HEK293 (cell line): ENCODE data around the gene CCDC24.

Source experiments
- BCL11A ChIP-seq: fragments of 450-650 bp; formaldehyde crosslinking; IDR thresholded peaks from 2 replicates; pipeline ENCODE4 v1.5.1; 2016; ENCODE audit warnings: low read depth, missing biosample characterization, missing genetic modification characterization
- EGR2 ChIP-seq: fragments of 450-650 bp; formaldehyde crosslinking; IDR thresholded peaks from 2 replicates; pipeline ENCODE4 v1.5.1; 2016; ENCODE audit warnings: low read depth, missing biosample characterization, missing genetic modification characterization
- FEZF1 ChIP-seq: fragments of 450-650 bp; formaldehyde crosslinking; IDR thresholded peaks from 2 replicates; pipeline ENCODE4 v1.5.1; 2016; ENCODE audit warnings: missing biosample characterization, missing genetic modification characterization
- GLIS1 ChIP-seq: fragments of 450-650 bp; formaldehyde crosslinking; IDR thresholded peaks from 2 replicates; pipeline ENCODE4 v1.5.1; 2016; ENCODE audit warnings: missing biosample characterization, missing genetic modification characterization
- GLIS2 ChIP-seq: fragments of 450-650 bp; formaldehyde crosslinking; IDR thresholded peaks from 2 replicates; pipeline ENCODE4 v1.5.1; 2016; ENCODE audit warnings: missing biosample characterization, missing genetic modification characterization
- IKZF3 ChIP-seq: fragments of 450-650 bp; IDR thresholded peaks from 2 replicates; pipeline ENCODE4 v1.5.0; 2018; ENCODE audit warnings: missing biosample characterization, mild to moderate bottlenecking, missing genetic modification characterization, moderate library complexity
- KLF16 ChIP-seq: fragments of 450-650 bp; formaldehyde crosslinking; IDR thresholded peaks from 2 replicates; pipeline ENCODE4 v1.5.1; 2017; ENCODE audit warnings: missing biosample characterization, missing genetic modification characterization
- KLF8 ChIP-seq: fragments of 450-650 bp; formaldehyde crosslinking; IDR thresholded peaks from 2 replicates; pipeline ENCODE4 v1.5.1; 2016; ENCODE audit warnings: missing biosample characterization, missing genetic modification characterization
- SP2 ChIP-seq: fragments of 450-650 bp; formaldehyde crosslinking; IDR thresholded peaks from 2 replicates; pipeline ENCODE4 v1.5.1; 2016; ENCODE audit warnings: missing biosample characterization, missing genetic modification characterization
- SP7 ChIP-seq: fragments of 450-650 bp; formaldehyde crosslinking; IDR thresholded peaks from 2 replicates; pipeline ENCODE4 v1.5.1; 2016; ENCODE audit warnings: missing biosample characterization, missing genetic modification characterization
- WT1 ChIP-seq: fragments of 450-650 bp; formaldehyde crosslinking; IDR thresholded peaks from 2 replicates; pipeline ENCODE4 v1.5.1; 2016; ENCODE audit warnings: missing biosample characterization, missing genetic modification characterization
- ZBTB7A ChIP-seq: fragments of 450-650 bp; formaldehyde crosslinking; IDR thresholded peaks from 2 replicates; pipeline ENCODE4 v1.5.1; 2016; ENCODE audit warnings: low read depth, missing biosample characterization, missing genetic modification characterization
- ZEB2 ChIP-seq: fragments of 450-650 bp; formaldehyde crosslinking; IDR thresholded peaks from 2 replicates; pipeline ENCODE4 v1.5.1; 2016; ENCODE audit warnings: missing biosample characterization, missing genetic modification characterization
- ZNF10 ChIP-seq: fragments of 450-650 bp; formaldehyde crosslinking; IDR thresholded peaks from 2 replicates; pipeline ENCODE4 v1.5.1; 2017; ENCODE audit warnings: missing biosample characterization, missing genetic modification characterization
- ZNF121 ChIP-seq: fragments of 450-650 bp; formaldehyde crosslinking; IDR thresholded peaks from 2 replicates; pipeline ENCODE4 v1.5.1; 2016; ENCODE audit warnings: missing biosample characterization, missing genetic modification characterization
- ZNF23 ChIP-seq: fragments of 450-650 bp; formaldehyde crosslinking; IDR thresholded peaks from 2 replicates; pipeline ENCODE4 v1.5.1; 2016; ENCODE audit warnings: missing biosample characterization, missing genetic modification characterization, borderline replicate concordance
- ZNF549 ChIP-seq: fragments of 450-650 bp; IDR thresholded peaks from 2 replicates; pipeline ENCODE4 v1.5.1; 2018; ENCODE audit warnings: missing biosample characterization, missing genetic modification characterization, mild to moderate bottlenecking, inconsistent platforms, moderate library complexity
- ZNF558 ChIP-seq: fragments of 450-650 bp; formaldehyde crosslinking; IDR thresholded peaks from 2 replicates; pipeline ENCODE4 v1.5.1; 2016; ENCODE audit warnings: missing biosample characterization, missing genetic modification characterization
- ZNF621 ChIP-seq: fragments of 450-650 bp; formaldehyde crosslinking; IDR thresholded peaks from 2 replicates; pipeline ENCODE4 v1.5.1; 2017; ENCODE audit warnings: missing biosample characterization, missing genetic modification characterization
- ZSCAN30 ChIP-seq: fragments of 450-650 bp; IDR thresholded peaks from 2 replicates; pipeline ENCODE4 v1.5.1; 2018; ENCODE audit warnings: missing biosample characterization, mild to moderate bottlenecking, missing genetic modification characterization, moderate library complexity
- TF ChIP-seq, protein P1 (sequence below): fragments of 450-650 bp; formaldehyde crosslinking; IDR thresholded peaks from 2 replicates; pipeline ENCODE4 v1.5.1; 2016; ENCODE audit warnings: missing biosample characterization, missing genetic modification characterization
- TF ChIP-seq, protein P2 (sequence below): fragments of 450-650 bp; IDR thresholded peaks from 2 replicates; pipeline ENCODE4 v1.5.1; 2018; ENCODE audit warnings: missing biosample characterization, missing genetic modification characterization
- TF ChIP-seq, protein P3 (sequence below): fragments of 450-650 bp; formaldehyde crosslinking; conservative IDR thresholded peaks from 2 replicates; pipeline ENCODE4 v1.5.1; 2016; ENCODE audit warnings: low read depth, missing biosample characterization, missing genetic modification characterization
- TF ChIP-seq, protein P4 (sequence below): fragments of 450-650 bp; formaldehyde crosslinking; IDR thresholded peaks from 2 replicates; pipeline ENCODE4 v1.5.1; 2017; ENCODE audit warnings: missing biosample characterization, missing genetic modification characterization
- TF ChIP-seq, protein P5 (sequence below): fragments of 450-650 bp; formaldehyde crosslinking; optimal IDR thresholded peaks from 2 replicates; pipeline ENCODE3; 2016; ENCODE audit warnings: missing biosample characterization, mild to moderate bottlenecking, missing genetic modification characterization
- TF ChIP-seq, protein P6 (sequence below): fragments of 450-650 bp; formaldehyde crosslinking; IDR thresholded peaks from 2 replicates; pipeline ENCODE4 v1.5.1; 2016; ENCODE audit warnings: missing biosample characterization, missing genetic modification characterization

Gene CCDC24

DNA sequence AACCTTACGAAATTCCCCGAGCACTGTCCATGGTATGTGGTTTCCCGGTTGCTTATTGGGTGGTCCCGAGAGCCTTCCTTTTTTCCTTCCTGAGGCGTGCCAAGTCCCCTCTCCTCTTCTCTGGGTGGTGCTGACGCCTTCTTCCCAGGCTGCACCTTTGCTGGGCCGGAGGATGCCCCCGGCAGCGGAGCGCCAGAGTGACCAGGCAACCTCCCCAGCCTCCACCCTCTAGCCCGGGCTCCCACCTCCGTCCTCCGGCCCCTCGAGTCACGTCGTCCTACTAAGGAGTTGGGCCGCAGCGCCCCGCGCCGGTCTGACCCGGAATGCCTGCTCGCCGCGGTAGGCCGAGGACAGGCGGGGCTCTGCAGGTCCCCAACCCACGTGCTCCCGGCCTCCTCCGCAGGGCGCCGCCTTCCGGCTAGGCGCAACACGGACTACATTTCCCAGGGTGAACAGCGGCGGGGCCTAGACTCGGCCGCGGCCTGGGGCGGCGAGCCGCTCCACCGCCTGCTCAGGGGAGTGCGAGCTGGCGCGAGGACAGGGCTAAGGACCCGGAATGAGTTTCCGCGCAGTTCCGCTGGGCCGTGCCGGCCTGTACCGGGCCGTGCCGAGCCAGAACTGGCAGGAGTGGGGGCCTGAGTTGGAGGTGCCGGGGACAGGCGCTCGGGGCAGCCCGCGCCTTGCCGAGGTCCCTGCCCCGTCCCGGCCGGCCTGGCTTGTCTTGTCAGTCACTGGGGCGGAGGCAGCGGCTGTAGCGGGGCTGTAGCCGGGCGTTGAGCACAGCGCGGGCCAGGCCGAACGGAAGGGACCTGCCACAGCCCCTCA, 45.0 kb upstream of the CCDC24 start, which contains the start of gene IPO13 (continued):
- TF ChIP-seq, protein P1, sequence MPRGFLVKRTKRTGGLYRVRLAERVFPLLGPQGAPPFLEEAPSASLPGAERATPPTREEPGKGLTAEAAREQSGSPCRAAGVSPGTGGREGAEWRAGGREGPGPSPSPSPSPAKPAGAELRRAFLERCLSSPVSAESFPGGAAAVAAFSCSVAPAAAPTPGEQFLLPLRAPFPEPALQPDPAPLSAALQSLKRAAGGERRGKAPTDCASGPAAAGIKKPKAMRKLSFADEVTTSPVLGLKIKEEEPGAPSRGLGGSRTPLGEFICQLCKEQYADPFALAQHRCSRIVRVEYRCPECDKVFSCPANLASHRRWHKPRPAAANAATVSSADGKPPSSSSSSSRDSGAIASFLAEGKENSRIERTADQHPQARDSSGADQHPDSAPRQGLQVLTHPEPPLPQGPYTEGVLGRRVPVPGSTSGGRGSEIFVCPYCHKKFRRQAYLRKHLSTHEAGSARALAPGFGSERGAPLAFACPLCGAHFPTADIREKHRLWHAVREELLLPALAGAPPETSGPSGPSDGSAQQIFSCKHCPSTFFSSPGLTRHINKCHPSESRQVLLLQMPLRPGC (tag by site-specific recombination) = peak; percentile 69; the same call in 1 of the 2 replicates
- TF ChIP-seq, protein P2, sequence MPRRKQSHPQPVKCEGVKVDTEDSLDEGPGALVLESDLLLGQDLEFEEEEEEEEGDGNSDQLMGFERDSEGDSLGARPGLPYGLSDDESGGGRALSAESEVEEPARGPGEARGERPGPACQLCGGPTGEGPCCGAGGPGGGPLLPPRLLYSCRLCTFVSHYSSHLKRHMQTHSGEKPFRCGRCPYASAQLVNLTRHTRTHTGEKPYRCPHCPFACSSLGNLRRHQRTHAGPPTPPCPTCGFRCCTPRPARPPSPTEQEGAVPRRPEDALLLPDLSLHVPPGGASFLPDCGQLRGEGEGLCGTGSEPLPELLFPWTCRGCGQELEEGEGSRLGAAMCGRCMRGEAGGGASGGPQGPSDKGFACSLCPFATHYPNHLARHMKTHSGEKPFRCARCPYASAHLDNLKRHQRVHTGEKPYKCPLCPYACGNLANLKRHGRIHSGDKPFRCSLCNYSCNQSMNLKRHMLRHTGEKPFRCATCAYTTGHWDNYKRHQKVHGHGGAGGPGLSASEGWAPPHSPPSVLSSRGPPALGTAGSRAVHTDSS (tag by site-specific recombination) = no peak
- TF ChIP-seq ZEB2 (tag by site-specific recombination) = peak; percentile 89
- no peak; the same call in 1 of the 2 replicates for TF ChIP-seq IKZF3
- TF ChIP-seq GLIS1 = peak; percentile 81
- no peak for TF ChIP-seq FEZF1 (tag by site-specific recombination)
- TF ChIP-seq WT1 = no peak
- peak; percentile 80 for TF ChIP-seq BCL11A (tag by site-specific recombination)
- peak; percentile 93 for TF ChIP-seq ZBTB7A (tag by site-specific recombination)
- no peak for TF ChIP-seq ZNF23
- no peak for TF ChIP-seq ZNF121 (tag by site-specific recombination)
- 0 out of 2 replicates have a peak, but pooled peaks have one; percentile 15 for TF ChIP-seq ZNF558 (tag by site-specific recombination)
- peak; percentile 95 for TF ChIP-seq SP7
- peak; percentile 79 for TF ChIP-seq KLF16 (tag by site-specific recombination)
- peak; percentile 92 for TF ChIP-seq EGR2 (tag by site-specific recombination)
- no peak; the same call in 1 of the 2 replicates for TF ChIP-seq ZNF10
- TF ChIP-seq, protein P3, sequence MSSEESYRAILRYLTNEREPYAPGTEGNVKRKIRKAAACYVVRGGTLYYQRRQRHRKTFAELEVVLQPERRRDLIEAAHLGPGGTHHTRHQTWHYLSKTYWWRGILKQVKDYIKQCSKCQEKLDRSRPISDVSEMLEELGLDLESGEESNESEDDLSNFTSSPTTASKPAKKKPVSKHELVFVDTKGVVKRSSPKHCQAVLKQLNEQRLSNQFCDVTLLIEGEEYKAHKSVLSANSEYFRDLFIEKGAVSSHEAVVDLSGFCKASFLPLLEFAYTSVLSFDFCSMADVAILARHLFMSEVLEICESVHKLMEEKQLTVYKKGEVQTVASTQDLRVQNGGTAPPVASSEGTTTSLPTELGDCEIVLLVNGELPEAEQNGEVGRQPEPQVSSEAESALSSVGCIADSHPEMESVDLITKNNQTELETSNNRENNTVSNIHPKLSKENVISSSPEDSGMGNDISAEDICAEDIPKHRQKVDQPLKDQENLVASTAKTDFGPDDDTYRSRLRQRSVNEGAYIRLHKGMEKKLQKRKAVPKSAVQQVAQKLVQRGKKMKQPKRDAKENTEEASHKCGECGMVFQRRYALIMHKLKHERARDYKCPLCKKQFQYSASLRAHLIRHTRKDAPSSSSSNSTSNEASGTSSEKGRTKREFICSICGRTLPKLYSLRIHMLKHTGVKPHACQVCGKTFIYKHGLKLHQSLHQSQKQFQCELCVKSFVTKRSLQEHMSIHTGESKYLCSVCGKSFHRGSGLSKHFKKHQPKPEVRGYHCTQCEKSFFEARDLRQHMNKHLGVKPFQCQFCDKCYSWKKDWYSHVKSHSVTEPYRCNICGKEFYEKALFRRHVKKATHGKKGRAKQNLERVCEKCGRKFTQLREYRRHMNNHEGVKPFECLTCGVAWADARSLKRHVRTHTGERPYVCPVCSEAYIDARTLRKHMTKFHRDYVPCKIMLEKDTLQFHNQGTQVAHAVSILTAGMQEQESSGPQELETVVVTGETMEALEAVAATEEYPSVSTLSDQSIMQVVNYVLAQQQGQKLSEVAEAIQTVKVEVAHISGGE (tag by site-specific recombination) = peak; percentile 80
- TF ChIP-seq, protein P4, sequence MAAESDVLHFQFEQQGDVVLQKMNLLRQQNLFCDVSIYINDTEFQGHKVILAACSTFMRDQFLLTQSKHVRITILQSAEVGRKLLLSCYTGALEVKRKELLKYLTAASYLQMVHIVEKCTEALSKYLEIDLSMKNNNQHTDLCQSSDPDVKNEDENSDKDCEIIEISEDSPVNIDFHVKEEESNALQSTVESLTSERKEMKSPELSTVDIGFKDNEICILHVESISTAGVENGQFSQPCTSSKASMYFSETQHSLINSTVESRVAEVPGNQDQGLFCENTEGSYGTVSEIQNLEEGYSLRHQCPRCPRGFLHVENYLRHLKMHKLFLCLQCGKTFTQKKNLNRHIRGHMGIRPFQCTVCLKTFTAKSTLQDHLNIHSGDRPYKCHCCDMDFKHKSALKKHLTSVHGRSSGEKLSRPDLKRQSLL = peak; percentile 39; the same call in 1 of the 2 replicates
- TF ChIP-seq ZSCAN30 (tag by site-specific recombination) = peak; percentile 65
- peak; percentile 84 for TF ChIP-seq GLIS2 (tag by site-specific recombination)
- TF ChIP-seq, protein P5, sequence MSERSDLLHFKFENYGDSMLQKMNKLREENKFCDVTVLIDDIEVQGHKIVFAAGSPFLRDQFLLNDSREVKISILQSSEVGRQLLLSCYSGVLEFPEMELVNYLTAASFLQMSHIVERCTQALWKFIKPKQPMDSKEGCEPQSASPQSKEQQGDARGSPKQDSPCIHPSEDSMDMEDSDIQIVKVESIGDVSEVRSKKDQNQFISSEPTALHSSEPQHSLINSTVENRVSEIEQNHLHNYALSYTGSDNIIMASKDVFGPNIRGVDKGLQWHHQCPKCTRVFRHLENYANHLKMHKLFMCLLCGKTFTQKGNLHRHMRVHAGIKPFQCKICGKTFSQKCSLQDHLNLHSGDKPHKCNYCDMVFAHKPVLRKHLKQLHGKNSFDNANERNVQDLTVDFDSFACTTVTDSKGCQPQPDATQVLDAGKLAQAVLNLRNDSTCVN (tag by site-specific recombination) = peak; percentile 86
- TF ChIP-seq SP2 (tag by site-specific recombination) = peak; percentile 74
- TF ChIP-seq, protein P6, sequence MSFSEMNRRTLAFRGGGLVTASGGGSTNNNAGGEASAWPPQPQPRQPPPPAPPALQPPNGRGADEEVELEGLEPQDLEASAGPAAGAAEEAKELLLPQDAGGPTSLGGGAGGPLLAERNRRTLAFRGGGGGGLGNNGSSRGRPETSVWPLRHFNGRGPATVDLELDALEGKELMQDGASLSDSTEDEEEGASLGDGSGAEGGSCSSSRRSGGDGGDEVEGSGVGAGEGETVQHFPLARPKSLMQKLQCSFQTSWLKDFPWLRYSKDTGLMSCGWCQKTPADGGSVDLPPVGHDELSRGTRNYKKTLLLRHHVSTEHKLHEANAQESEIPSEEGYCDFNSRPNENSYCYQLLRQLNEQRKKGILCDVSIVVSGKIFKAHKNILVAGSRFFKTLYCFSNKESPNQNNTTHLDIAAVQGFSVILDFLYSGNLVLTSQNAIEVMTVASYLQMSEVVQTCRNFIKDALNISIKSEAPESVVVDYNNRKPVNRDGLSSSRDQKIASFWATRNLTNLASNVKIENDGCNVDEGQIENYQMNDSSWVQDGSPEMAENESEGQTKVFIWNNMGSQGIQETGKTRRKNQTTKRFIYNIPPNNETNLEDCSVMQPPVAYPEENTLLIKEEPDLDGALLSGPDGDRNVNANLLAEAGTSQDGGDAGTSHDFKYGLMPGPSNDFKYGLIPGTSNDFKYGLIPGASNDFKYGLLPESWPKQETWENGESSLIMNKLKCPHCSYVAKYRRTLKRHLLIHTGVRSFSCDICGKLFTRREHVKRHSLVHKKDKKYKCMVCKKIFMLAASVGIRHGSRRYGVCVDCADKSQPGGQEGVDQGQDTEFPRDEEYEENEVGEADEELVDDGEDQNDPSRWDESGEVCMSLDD = peak; percentile 72; the same call in 1 of the 2 replicates
- no peak for TF ChIP-seq ZNF621 (tag by site-specific recombination)
- TF ChIP-seq ZNF549 (tag by site-specific recombination) = no peak
- TF ChIP-seq KLF8 (tag by site-specific recombination) = peak; percentile 97
